ENCODE results near the gene PPID. TPM values are rescaled to one million over a fixed set of nuclear protein-coding genes. Genes with fewer than 3 reads are reported as not detected.
"Not testable (repeated sequence)": the region's sequence is repeated elsewhere in the genome, so short reads cannot be mapped to it uniquely, and the experiment has no call there.

The PPID gene
- total RNA-seq, 1 donor from 2014 or later: 19.0 TPM

DNA sequence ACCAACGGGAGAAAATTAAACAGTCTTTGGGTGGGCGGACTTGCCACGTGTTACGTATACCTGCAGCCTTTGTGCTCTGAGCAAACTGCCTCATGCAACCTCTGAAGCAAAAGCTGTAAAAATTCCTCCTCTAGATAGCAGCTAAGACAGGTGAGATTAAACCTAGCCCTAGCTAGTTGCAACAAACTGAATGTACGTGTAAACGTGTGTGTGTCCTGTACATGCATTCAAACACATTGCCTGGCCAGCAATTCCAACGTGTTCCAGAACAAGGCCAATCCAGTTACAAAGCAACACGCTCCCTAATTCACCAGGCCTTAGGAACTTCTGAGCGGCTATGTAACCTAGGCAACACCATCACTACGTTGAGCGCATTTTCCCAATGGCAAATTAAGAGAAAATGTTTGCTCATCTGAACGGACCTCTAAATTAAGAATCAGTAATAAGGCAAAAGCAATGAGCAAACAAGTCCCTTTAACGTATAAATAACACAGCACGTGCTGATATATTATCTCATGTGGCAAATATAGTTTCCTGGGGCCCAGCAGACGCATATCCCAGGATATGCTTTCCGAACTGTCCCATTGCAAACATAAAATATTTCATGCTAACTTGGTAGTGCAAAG lies 792 bp downstream of the PPID start:
- TF ChIP-seq, protein P1, sequence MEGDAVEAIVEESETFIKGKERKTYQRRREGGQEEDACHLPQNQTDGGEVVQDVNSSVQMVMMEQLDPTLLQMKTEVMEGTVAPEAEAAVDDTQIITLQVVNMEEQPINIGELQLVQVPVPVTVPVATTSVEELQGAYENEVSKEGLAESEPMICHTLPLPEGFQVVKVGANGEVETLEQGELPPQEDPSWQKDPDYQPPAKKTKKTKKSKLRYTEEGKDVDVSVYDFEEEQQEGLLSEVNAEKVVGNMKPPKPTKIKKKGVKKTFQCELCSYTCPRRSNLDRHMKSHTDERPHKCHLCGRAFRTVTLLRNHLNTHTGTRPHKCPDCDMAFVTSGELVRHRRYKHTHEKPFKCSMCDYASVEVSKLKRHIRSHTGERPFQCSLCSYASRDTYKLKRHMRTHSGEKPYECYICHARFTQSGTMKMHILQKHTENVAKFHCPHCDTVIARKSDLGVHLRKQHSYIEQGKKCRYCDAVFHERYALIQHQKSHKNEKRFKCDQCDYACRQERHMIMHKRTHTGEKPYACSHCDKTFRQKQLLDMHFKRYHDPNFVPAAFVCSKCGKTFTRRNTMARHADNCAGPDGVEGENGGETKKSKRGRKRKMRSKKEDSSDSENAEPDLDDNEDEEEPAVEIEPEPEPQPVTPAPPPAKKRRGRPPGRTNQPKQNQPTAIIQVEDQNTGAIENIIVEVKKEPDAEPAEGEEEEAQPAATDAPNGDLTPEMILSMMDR (IDR thresholded peaks at IDR 0.05): no peak
- H3K27me3 Mint-ChIP-seq (ENCODE audit: unreplicated experiment): peaks cover 10% of the 10 kb centered on the region
- H3K27ac Mint-ChIP-seq (ENCODE audit: unreplicated experiment): peak overlapping the region; percentile 99
- peaks cover 16% of the 10 kb centered on the region for H3K4me1 Mint-ChIP-seq (ENCODE audit: unreplicated experiment)
- H3K9me3 Mint-ChIP-seq (ENCODE audit: unreplicated experiment): no peaks in the 10 kb centered on the region
- H3K4me3 Mint-ChIP-seq (ENCODE audit: unreplicated experiment): peak overlapping the region; percentile 99
- DNase-seq (ENCODE audit: extremely low spot score, unreplicated experiment): no peak
- H3K36me3 Mint-ChIP-seq (ENCODE audit: unreplicated experiment): peaks cover 20% of the 10 kb centered on the region

DNA sequence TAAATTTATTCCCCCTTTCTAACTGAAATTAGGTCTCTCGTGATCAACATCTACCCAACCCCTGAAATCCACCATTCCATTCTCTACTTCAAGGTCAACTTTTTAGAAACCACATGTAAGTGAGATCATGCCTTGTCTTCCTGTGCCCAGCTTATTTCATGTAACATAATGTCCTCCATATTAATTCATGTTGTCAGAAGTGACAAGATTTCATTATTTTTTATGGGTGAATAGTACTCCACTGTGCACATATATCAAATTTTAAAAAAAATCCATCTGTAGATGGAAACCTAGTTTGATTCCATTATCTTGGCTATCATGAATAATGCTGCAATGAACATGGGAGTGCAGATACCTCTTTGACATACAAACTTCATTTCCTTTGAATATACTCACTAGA lies 1.5 kb downstream of the PPID start:
- Mint-ChIP-seq H3K4me1 (ENCODE audit: unreplicated experiment) (peaks cover 16% of the 10 kb centered on the region), H3K4me3 (ENCODE audit: unreplicated experiment) (no peak overlapping the region), H3K27me3 (ENCODE audit: unreplicated experiment) (peaks cover 5% of the 10 kb centered on the region), H3K27ac (ENCODE audit: unreplicated experiment) (no peak overlapping the region), H3K36me3 (ENCODE audit: unreplicated experiment) (peaks cover 23% of the 10 kb centered on the region), H3K9me3 (ENCODE audit: unreplicated experiment) (no peaks in the 10 kb centered on the region)
- TF ChIP-seq, protein P1 (IDR thresholded peaks at IDR 0.05): no peak
- no peak for DNase-seq (ENCODE audit: extremely low spot score, unreplicated experiment)

DNA sequence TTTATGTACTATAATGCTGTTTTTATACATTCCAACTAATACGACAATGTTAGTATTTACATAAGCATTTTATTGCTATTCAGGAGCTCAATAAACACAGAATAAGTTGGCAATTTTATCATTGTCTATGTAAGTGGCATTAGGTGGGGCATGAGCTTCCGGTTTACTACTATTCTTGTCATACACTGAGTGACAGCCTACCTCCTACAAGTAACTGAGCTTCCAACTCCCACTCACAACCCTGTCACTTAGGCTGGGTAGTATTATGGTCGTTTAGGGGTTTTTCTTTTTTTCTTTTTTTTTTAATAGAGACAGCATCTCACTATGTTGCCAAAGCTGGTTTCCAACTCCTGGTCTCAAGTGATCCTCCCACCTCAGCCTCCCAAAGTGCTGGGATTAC lies 7.4 kb downstream of the PPID start:
- H3K4me1 Mint-ChIP-seq (ENCODE audit: unreplicated experiment): no peaks in the 10 kb centered on the region
- TF ChIP-seq, protein P1 (IDR thresholded peaks at IDR 0.05): no peak
- peaks cover 56% of the 10 kb centered on the region for H3K36me3 Mint-ChIP-seq (ENCODE audit: unreplicated experiment)
- no peaks in the 10 kb centered on the region for H3K27me3 Mint-ChIP-seq (ENCODE audit: unreplicated experiment)
- H3K9me3 Mint-ChIP-seq (ENCODE audit: unreplicated experiment): no peaks in the 10 kb centered on the region
- no peak overlapping the region for H3K27ac Mint-ChIP-seq (ENCODE audit: unreplicated experiment)
- no peak for DNase-seq (ENCODE audit: extremely low spot score, unreplicated experiment)
- H3K4me3 Mint-ChIP-seq (ENCODE audit: unreplicated experiment): no peak overlapping the region

DNA sequence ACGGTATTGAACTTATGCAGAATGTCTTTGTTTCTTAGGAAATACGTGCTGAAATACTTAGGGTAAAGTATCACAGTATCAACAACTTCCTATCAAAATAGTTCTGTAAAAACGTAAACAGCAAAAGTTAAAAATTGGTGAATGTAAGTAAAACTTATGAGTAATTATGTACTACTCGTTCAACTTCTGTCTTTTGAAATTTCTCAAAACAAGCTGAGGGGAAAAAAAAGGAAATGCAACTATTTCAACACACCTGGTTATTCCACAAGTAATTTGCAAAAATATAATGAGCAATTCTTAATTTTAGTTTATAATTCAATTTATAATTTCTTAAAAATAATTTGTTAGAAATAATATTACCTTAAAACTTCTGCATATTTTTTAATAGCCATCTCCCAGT lies 8.3 kb downstream of the PPID start:
- H3K36me3 Mint-ChIP-seq (ENCODE audit: unreplicated experiment): peaks cover 62% of the 10 kb centered on the region
- H3K4me3 Mint-ChIP-seq (ENCODE audit: unreplicated experiment): no peak overlapping the region
- no peak for DNase-seq (ENCODE audit: extremely low spot score, unreplicated experiment)
- no peaks in the 10 kb centered on the region for H3K9me3 Mint-ChIP-seq (ENCODE audit: unreplicated experiment)
- no peaks in the 10 kb centered on the region for H3K4me1 Mint-ChIP-seq (ENCODE audit: unreplicated experiment)
- TF ChIP-seq, protein P1 (IDR thresholded peaks at IDR 0.05): no peak
- H3K27me3 Mint-ChIP-seq (ENCODE audit: unreplicated experiment): no peaks in the 10 kb centered on the region
- no peak overlapping the region for H3K27ac Mint-ChIP-seq (ENCODE audit: unreplicated experiment)

DNA sequence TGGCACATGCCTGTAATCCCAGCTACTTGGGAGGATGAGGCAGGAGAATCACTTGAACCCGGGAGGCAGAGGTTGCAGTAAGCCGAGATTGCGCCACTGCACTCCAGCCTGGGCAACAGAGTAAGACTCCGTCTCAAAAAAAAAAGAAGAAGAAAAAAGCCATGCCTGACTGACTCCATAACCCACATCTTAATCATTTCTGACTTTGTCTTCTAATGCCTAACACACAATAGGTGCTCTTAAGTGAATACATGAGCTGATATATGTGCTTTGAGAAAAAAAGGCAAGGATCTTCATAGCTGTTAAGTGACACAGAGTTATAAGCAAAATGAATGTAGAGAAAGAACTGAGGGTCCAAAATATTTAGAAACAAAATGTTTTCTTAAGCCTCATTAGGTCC lies 10.6 kb downstream of the PPID start:
- not testable (repeated sequence) for DNase-seq (ENCODE audit: extremely low spot score, unreplicated experiment); H3K9me3 Mint-ChIP-seq (ENCODE audit: unreplicated experiment); H3K27ac Mint-ChIP-seq (ENCODE audit: unreplicated experiment); H3K4me1 Mint-ChIP-seq (ENCODE audit: unreplicated experiment); H3K4me3 Mint-ChIP-seq (ENCODE audit: unreplicated experiment); H3K27me3 Mint-ChIP-seq (ENCODE audit: unreplicated experiment)
- peaks cover 56% of the 10 kb centered on the region for H3K36me3 Mint-ChIP-seq (ENCODE audit: unreplicated experiment)

DNA sequence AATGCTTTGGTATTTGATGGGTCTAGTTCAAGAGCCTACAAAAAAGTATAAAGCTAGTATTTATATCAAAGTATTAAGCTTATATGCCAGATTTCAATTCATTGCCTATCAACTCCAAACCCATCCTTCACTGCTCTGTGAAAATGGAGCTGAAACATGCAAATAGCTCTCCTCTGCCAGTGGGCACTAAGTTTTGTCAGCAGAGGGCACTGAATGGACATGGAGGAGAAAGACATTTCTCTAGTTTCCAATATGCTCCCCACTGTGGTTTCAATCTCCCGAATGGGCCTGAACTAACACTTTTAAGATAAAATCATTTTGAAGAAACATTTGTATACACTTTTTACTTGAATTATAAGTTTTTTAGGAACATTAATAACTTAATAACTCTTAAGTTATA lies 12.4 kb downstream of the PPID start:
- Mint-ChIP-seq H3K9me3 (ENCODE audit: unreplicated experiment) (no peaks in the 10 kb centered on the region), H3K27me3 (ENCODE audit: unreplicated experiment) (no peaks in the 10 kb centered on the region), H3K27ac (ENCODE audit: unreplicated experiment) (no peak overlapping the region), H3K4me3 (ENCODE audit: unreplicated experiment) (no peak overlapping the region), H3K36me3 (ENCODE audit: unreplicated experiment) (peaks cover 56% of the 10 kb centered on the region), H3K4me1 (ENCODE audit: unreplicated experiment) (no peaks in the 10 kb centered on the region)
- DNase-seq (ENCODE audit: extremely low spot score, unreplicated experiment): no peak
- TF ChIP-seq, protein P1 (IDR thresholded peaks at IDR 0.05): peak; percentile 36
